MM.1S (cell line): ENCODE data around the gene MIPOL1.

Experiments used
- DNase-seq: peaks from one replicate; pipeline ENCODE4 v3.0.0-alpha.2; 2015
- H2AFZ ChIP-seq: fragments of 300-600 bp; sonication (generic); 2 replicates; pipeline ENCODE4 v1.6.0; 2016; ENCODE audit warnings: antibody characterized with exemption, low read length
- H3F3A ChIP-seq: fragments of 300-600 bp; sonication (generic); 2 replicates; pipeline ENCODE4 v1.6.1; 2016; ENCODE audit warnings: mild to moderate bottlenecking, antibody characterized with exemption, low read length, moderate library complexity, mixed read lengths; ENCODE audit not compliant: insufficient read depth
- H3K27ac ChIP-seq: fragments of 300-600 bp; sonication (generic); 2 replicates; pipeline ENCODE4 v1.5.1; 2016; ENCODE audit warnings: mild to moderate bottlenecking, low read length
- H3K27me3 ChIP-seq: fragments of 300-600 bp; sonication (generic); replicated peaks from 2 replicates; pipeline ENCODE4 v1.6.0; 2016; ENCODE audit warnings: low read length; ENCODE audit not compliant: insufficient read depth
- H3K36me3 ChIP-seq: fragments of 300-600 bp; sonication (generic); replicated peaks from 2 replicates; pipeline ENCODE4 v1.6.1; 2016; ENCODE audit warnings: mild to moderate bottlenecking, low read length, mixed read lengths; ENCODE audit not compliant: insufficient read depth
- H3K4me1 ChIP-seq: fragments of 300-600 bp; sonication (generic); 2 replicates; pipeline ENCODE4 v1.6.1; 2016; ENCODE audit warnings: low read length, mixed read lengths
- H3K4me2 ChIP-seq: fragments of 300-600 bp; sonication (generic); 2 replicates; pipeline ENCODE4 v1.6.0; 2016; ENCODE audit warnings: low read depth, low read length
- H3K4me3 ChIP-seq: fragments of 300-600 bp; sonication (generic); 2 replicates; pipeline ENCODE4 v1.5.1; 2016; ENCODE audit warnings: low read length, mixed read lengths
- H3K79me2 ChIP-seq: fragments of 300-600 bp; sonication (generic); 2 replicates; pipeline ENCODE4 v1.6.1; 2016; ENCODE audit warnings: mixed run types, low read length, mixed read lengths
- H3K9ac ChIP-seq: fragments of 300-600 bp; sonication (generic); 2 replicates; pipeline ENCODE4 v1.6.1; 2016; ENCODE audit warnings: low read length, mixed read lengths
- H3K9me2 ChIP-seq: fragments of 300-600 bp; sonication (generic); replicated peaks from 2 replicates; pipeline ENCODE4 v1.6.1; 2016; ENCODE audit warnings: mild to moderate bottlenecking, low read length, mixed read lengths; ENCODE audit not compliant: insufficient read depth
- H3K9me3 ChIP-seq: fragments of 300-600 bp; sonication (generic); replicated peaks from 2 replicates; pipeline ENCODE4 v1.6.1; 2016; ENCODE audit warnings: mild to moderate bottlenecking, low read length, mixed read lengths; ENCODE audit not compliant: insufficient read depth
- H4K20me1 ChIP-seq: fragments of 300-600 bp; sonication (generic); 2 replicates; pipeline ENCODE4 v1.6.1; 2016; ENCODE audit warnings: mild to moderate bottlenecking, low read length, moderate library complexity, mixed read lengths; ENCODE audit not compliant: insufficient read depth
- EZH2 ChIP-seq: fragments of 300-600 bp; sonication (generic); optimal IDR thresholded peaks from 2 replicates; pipeline ENCODE3; 2017; ENCODE audit warnings: low read depth, mild to moderate bottlenecking, antibody characterized with exemption, low read length, mixed read lengths
- EZH2phosphoT487 ChIP-seq: fragments of 300-600 bp; sonication (generic); IDR thresholded peaks from 2 replicates; pipeline ENCODE4 v1.6.1; 2018; ENCODE audit warnings: antibody characterized with exemption, low read length
- TF ChIP-seq, protein P1 (sequence below): fragments of 300-600 bp; sonication (generic); IDR thresholded peaks from 2 replicates; pipeline ENCODE4 v1.5.1; 2016; ENCODE audit warnings: antibody characterized with exemption, low read length, mixed read lengths

The MIPOL1 gene

DNA sequence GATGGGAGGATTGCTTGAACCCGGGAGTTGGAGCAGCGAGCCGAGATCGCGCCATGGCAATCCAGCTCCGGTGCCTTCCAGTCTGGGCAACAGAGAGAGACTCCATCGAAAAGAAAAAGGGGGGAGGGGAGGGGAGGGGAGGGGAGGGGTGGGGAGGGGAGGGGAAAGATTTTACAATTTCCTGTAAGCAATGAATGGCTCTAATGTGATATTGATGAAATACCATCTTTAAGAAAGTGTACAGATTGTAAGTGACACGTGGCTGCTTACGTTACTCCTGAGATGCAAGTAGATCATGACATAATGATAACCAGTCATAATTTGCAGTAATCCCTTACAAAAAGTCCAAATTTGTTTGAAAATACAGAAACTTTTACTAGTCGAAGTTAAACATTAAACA is 26.7 kb upstream of the MIPOL1 start:
- no peaks in the 10 kb centered on the region for H3K27me3 ChIP-seq
- no peaks in the 10 kb centered on the region for H3F3A ChIP-seq
- no peak overlapping the region for H3K4me2 ChIP-seq
- H3K9ac ChIP-seq = no peak overlapping the region
- no peaks in the 10 kb centered on the region for H3K36me3 ChIP-seq
- no peaks in the 10 kb centered on the region for H3K4me1 ChIP-seq
- no peaks in the 10 kb centered on the region for H3K9me3 ChIP-seq
- no peaks in the 10 kb centered on the region for H4K20me1 ChIP-seq
- no peak overlapping the region for H2AFZ ChIP-seq
- no peaks in the 10 kb centered on the region for H3K79me2 ChIP-seq
- no peak overlapping the region for H3K4me3 ChIP-seq
- H3K9me2 ChIP-seq = no peaks in the 10 kb centered on the region
- TF ChIP-seq, protein P1, sequence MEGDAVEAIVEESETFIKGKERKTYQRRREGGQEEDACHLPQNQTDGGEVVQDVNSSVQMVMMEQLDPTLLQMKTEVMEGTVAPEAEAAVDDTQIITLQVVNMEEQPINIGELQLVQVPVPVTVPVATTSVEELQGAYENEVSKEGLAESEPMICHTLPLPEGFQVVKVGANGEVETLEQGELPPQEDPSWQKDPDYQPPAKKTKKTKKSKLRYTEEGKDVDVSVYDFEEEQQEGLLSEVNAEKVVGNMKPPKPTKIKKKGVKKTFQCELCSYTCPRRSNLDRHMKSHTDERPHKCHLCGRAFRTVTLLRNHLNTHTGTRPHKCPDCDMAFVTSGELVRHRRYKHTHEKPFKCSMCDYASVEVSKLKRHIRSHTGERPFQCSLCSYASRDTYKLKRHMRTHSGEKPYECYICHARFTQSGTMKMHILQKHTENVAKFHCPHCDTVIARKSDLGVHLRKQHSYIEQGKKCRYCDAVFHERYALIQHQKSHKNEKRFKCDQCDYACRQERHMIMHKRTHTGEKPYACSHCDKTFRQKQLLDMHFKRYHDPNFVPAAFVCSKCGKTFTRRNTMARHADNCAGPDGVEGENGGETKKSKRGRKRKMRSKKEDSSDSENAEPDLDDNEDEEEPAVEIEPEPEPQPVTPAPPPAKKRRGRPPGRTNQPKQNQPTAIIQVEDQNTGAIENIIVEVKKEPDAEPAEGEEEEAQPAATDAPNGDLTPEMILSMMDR = no peak
- TF ChIP-seq EZH2 (no peak), EZH2phosphoT487 (no peak)
- no peak overlapping the region for H3K27ac ChIP-seq
- no peak for DNase-seq

GRCh38 chr14:37171678-37172023 is 26.1 kb upstream of the MIPOL1 start:
- Histone ChIP-seq H3F3A (no peaks in the 10 kb centered on the region), H4K20me1 (no peaks in the 10 kb centered on the region), H3K4me3 (no peak overlapping the region), H3K9ac (no peak overlapping the region), H3K4me2 (no peak overlapping the region), H3K4me1 (no peaks in the 10 kb centered on the region), H3K27ac (no peak overlapping the region), H3K9me2 (no peaks in the 10 kb centered on the region), H3K27me3 (no peaks in the 10 kb centered on the region), H3K36me3 (no peaks in the 10 kb centered on the region), H3K79me2 (no peaks in the 10 kb centered on the region), H3K9me3 (no peaks in the 10 kb centered on the region), H2AFZ (no peak overlapping the region)
- TF ChIP-seq, protein P1 = no peak
- TF ChIP-seq EZH2phosphoT487 = no peak
- TF ChIP-seq EZH2 = no peak
- no peak for DNase-seq

DNA sequence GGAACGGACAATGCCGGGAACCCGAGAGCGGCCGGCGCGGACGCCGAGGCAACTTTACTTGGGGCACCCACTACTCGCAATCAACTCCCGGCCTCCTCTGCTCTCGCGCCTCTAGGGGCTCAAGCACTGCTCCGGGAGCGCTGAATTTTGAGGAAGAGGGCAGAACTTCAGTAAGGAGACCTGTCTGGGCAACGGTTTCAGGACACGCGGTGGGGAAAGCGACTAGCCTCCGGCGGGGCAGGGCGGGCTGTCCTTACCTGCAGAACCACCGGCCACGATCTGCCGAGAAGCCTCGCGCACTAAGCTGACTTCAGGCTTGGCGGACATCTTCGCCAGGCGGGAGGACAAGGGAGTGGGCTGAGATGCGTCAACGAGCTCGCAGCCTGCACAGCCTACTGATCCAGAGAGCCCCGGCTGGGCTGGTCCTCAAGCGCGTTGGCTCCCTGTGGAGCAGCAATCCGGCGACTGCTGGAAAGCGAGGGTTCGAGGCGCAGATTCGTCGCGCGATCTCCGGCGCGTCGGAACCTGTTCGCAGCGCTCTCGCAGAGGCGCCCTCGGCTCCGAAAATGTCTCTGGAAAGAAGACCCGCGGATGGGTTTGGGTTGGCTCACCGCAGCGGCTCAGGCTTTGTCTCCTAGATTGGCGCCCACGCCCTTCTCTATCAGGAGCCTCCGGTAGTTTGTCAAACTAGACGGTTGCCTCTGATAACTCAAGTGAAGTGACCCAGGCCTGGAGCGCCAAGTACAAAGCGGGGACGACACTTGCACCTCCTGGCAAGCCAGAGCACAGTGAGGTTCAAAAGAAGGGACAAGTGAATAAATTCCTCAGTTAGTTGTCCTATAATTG is 25.5 kb upstream of the MIPOL1 start, which contains the start of gene SLC25A21:
SLC25A21 (minus strand) TSS at position 583 of the 846 bp plus-strand sequence.
- TF ChIP-seq EZH2phosphoT487 (no peak), EZH2 (no peak)
- H3K9ac ChIP-seq = no peak within 1 kb of the TSS
- no peaks in the 10 kb centered on the region for H4K20me1 ChIP-seq
- H3K9me3 ChIP-seq = no peaks in the 10 kb centered on the region
- H3K79me2 ChIP-seq = no peaks in the 10 kb centered on the region
- H3K4me1 ChIP-seq = no peaks in the 10 kb centered on the region
- H3K9me2 ChIP-seq = no peaks in the 10 kb centered on the region
- H3K4me3 ChIP-seq = no peak within 1 kb of the TSS
- no peak for DNase-seq
- no peaks in the 10 kb centered on the region for H3K36me3 ChIP-seq
- no peak within 1 kb of the TSS for H2AFZ ChIP-seq
- H3F3A ChIP-seq = no peaks in the 10 kb centered on the region
- no peak within 1 kb of the TSS for H3K4me2 ChIP-seq
- H3K27me3 ChIP-seq = no peaks in the 10 kb centered on the region
- H3K27ac ChIP-seq = no peak within 1 kb of the TSS
